ENCODE data around the gene CLC. TPM values are rescaled to one million over a fixed set of nuclear protein-coding genes. Genes with fewer than 3 reads are reported as not detected.

CLC gene
- total and polyA plus RNA-seq, 3 experiments from 2014 or later: 0.84 TPM; not detected in 2

GRCh38 chr19:39740395-39740794 is 2.6 kb upstream of the CLC start:
- Histone ChIP-seq H3K27me3 (ENCODE audit: insufficient read depth, low read length, poor library complexity, severe bottlenecking) (no peaks in the 10 kb centered on the region), H3K4me1 (ENCODE audit: insufficient read depth, low read length) (peaks cover 11% of the 10 kb centered on the region), H3K36me3 (ENCODE audit: insufficient read depth, low read length) (no peaks in the 10 kb centered on the region), H3K4me3 (ENCODE audit: low read length) (no peak overlapping the region), H3K27ac (ENCODE audit: low read depth, low read length) (no peak overlapping the region), H3K9me3 (ENCODE audit: low read length) (no peaks in the 10 kb centered on the region)
- no peaks in the 10 kb centered on the region for H3K9me3 Mint-ChIP-seq
- ChIA-PET CTCF (no interaction called here), POLR2A (no interaction called here)
- peaks cover 0 to 15% (median 2%) of the 10 kb centered on the region in 3 donors for H3K4me1 Mint-ChIP-seq
- H3K27ac Mint-ChIP-seq: peak overlapping the region in 1 of 8 donors; percentile 5
- DNase-seq: no peak
- peaks cover 8 to 44% of the 10 kb centered on the region in 2 donors for H3K27me3 Mint-ChIP-seq
- no peak overlapping the region for H3K4me3 Mint-ChIP-seq
- H3K36me3 Mint-ChIP-seq: no peaks in the 10 kb centered on the region

GRCh38 chr19:39738814-39739213 is 985 bp upstream of the CLC start:
- Mint-ChIP-seq H3K27me3 (peaks cover 10 to 34% of the 10 kb centered on the region in 2 donors), H3K27ac (no peak overlapping the region), H3K9me3 (no peaks in the 10 kb centered on the region), H3K4me1 (peaks cover 0 to 15% (median 2%) of the 10 kb centered on the region in 3 donors), H3K36me3 (no peaks in the 10 kb centered on the region), H3K4me3 (no peak overlapping the region)
- ChIA-PET CTCF (interaction anchor here (1.1 kb wide), 1 partner anchor 30 kb away, joined by 4 read pairs; no protein-coding TSS in a partner anchor), POLR2A (no interaction called here)
- Histone ChIP-seq H3K4me1 (ENCODE audit: insufficient read depth, low read length) (peaks cover 12% of the 10 kb centered on the region), H3K27ac (ENCODE audit: low read depth, low read length) (no peak overlapping the region), H3K36me3 (ENCODE audit: insufficient read depth, low read length) (no peaks in the 10 kb centered on the region), H3K27me3 (ENCODE audit: insufficient read depth, low read length, poor library complexity, severe bottlenecking) (no peaks in the 10 kb centered on the region), H3K9me3 (ENCODE audit: low read length) (no peaks in the 10 kb centered on the region), H3K4me3 (ENCODE audit: low read length) (no peak overlapping the region)
- DNase-seq: no peak

GRCh38 chr19:39737351-39737750 is 478 bp downstream of the CLC start:
- CTCF ChIA-PET: no interaction called here
- H3K9me3 Mint-ChIP-seq: no peaks in the 10 kb centered on the region

GRCh38 chr19:39736088-39736487 is 1.7 kb downstream of the CLC start:
- peak overlapping the region in 1 of 8 donors; percentile 12 for H3K27ac Mint-ChIP-seq
- ChIA-PET CTCF (no interaction called here), POLR2A (no interaction called here)
- Histone ChIP-seq H3K4me3 (ENCODE audit: low read length) (no peak overlapping the region), H3K9me3 (ENCODE audit: low read length) (no peaks in the 10 kb centered on the region), H3K27me3 (ENCODE audit: insufficient read depth, low read length, poor library complexity, severe bottlenecking) (no peaks in the 10 kb centered on the region), H3K4me1 (ENCODE audit: insufficient read depth, low read length) (peaks cover 12% of the 10 kb centered on the region), H3K36me3 (ENCODE audit: insufficient read depth, low read length) (no peaks in the 10 kb centered on the region), H3K27ac (ENCODE audit: low read depth, low read length) (no peak overlapping the region)
- peaks cover 0 to 15% (median 2%) of the 10 kb centered on the region in 3 donors for H3K4me1 Mint-ChIP-seq
- no peaks in the 10 kb centered on the region for H3K9me3 Mint-ChIP-seq
- no peak for DNase-seq
- peaks cover 14 to 32% of the 10 kb centered on the region in 2 donors for H3K27me3 Mint-ChIP-seq
- H3K36me3 Mint-ChIP-seq: no peaks in the 10 kb centered on the region
- no peak overlapping the region for H3K4me3 Mint-ChIP-seq

More at GRCh38 chr19:39737351-39737750, 478 bp downstream of the CLC start:
- H3K4me1 ChIP-seq (ENCODE audit: insufficient read depth, low read length): peaks cover 12% of the 10 kb centered on the region
- no peak overlapping the region for H3K27ac ChIP-seq (ENCODE audit: low read depth, low read length)
- POLR2A ChIA-PET: no interaction called here
- Mint-ChIP-seq H3K4me1 (peaks cover 0 to 15% (median 2%) of the 10 kb centered on the region in 3 donors), H3K36me3 (no peaks in the 10 kb centered on the region), H3K27ac (peak overlapping the region in 1 of 8 donors; percentile 37), H3K27me3 (peaks cover 13 to 29% of the 10 kb centered on the region in 2 donors), H3K4me3 (no peak overlapping the region)
- no peaks in the 10 kb centered on the region for H3K9me3 ChIP-seq (ENCODE audit: low read length)
- no peak overlapping the region for H3K4me3 ChIP-seq (ENCODE audit: low read length)
- no peaks in the 10 kb centered on the region for H3K27me3 ChIP-seq (ENCODE audit: insufficient read depth, low read length, poor library complexity, severe bottlenecking)
- no peaks in the 10 kb centered on the region for H3K36me3 ChIP-seq (ENCODE audit: insufficient read depth, low read length)
- DNase-seq: no peak

GRCh38 chr19:39735688-39736087 is 2.1 kb downstream of the CLC start:
- Mint-ChIP-seq H3K9me3 (no peaks in the 10 kb centered on the region), H3K27me3 (peaks cover 14 to 32% of the 10 kb centered on the region in 2 donors), H3K36me3 (no peaks in the 10 kb centered on the region), H3K4me3 (no peak overlapping the region), H3K4me1 (peaks cover 0 to 15% (median 2%) of the 10 kb centered on the region in 3 donors), H3K27ac (no peak overlapping the region)
- DNase-seq: no peak
- Histone ChIP-seq H3K4me3 (ENCODE audit: low read length) (no peak overlapping the region), H3K9me3 (ENCODE audit: low read length) (no peaks in the 10 kb centered on the region), H3K4me1 (ENCODE audit: insufficient read depth, low read length) (peaks cover 12% of the 10 kb centered on the region), H3K27me3 (ENCODE audit: insufficient read depth, low read length, poor library complexity, severe bottlenecking) (no peaks in the 10 kb centered on the region), H3K27ac (ENCODE audit: low read depth, low read length) (no peak overlapping the region), H3K36me3 (ENCODE audit: insufficient read depth, low read length) (no peaks in the 10 kb centered on the region)
- POLR2A ChIA-PET: no interaction called here
- CTCF ChIA-PET: no interaction called here

GRCh38 chr19:39733841-39734240 is 4.0 kb downstream of the CLC start:
- CTCF ChIA-PET: no interaction called here
- POLR2A ChIA-PET: no interaction called here
- Histone ChIP-seq H3K4me3 (ENCODE audit: low read length) (no peak overlapping the region), H3K9me3 (ENCODE audit: low read length) (no peaks in the 10 kb centered on the region), H3K4me1 (ENCODE audit: insufficient read depth, low read length) (peaks cover 12% of the 10 kb centered on the region), H3K27ac (ENCODE audit: low read depth, low read length) (no peak overlapping the region), H3K36me3 (ENCODE audit: insufficient read depth, low read length) (no peaks in the 10 kb centered on the region), H3K27me3 (ENCODE audit: insufficient read depth, low read length, poor library complexity, severe bottlenecking) (no peaks in the 10 kb centered on the region)
- H3K27me3 Mint-ChIP-seq: peaks cover 12 to 31% of the 10 kb centered on the region in 2 donors
- no peaks in the 10 kb centered on the region for H3K36me3 Mint-ChIP-seq
- no peak overlapping the region for H3K27ac Mint-ChIP-seq
- no peak for DNase-seq
- H3K4me1 Mint-ChIP-seq: peaks cover 0 to 9% (median 0%) of the 10 kb centered on the region in 3 donors
- no peaks in the 10 kb centered on the region for H3K9me3 Mint-ChIP-seq
- no peak overlapping the region for H3K4me3 Mint-ChIP-seq

GRCh38 chr19:39731685-39732084 is 6.1 kb downstream of the CLC start:
- POLR2A ChIA-PET: no interaction called here
- Mint-ChIP-seq H3K27me3 (peaks cover 8 to 38% of the 10 kb centered on the region in 2 donors), H3K9me3 (no peaks in the 10 kb centered on the region), H3K4me1 (no peaks in the 10 kb centered on the region), H3K27ac (no peak overlapping the region), H3K4me3 (no peak overlapping the region), H3K36me3 (no peaks in the 10 kb centered on the region)
- no peak overlapping the region for H3K27ac ChIP-seq (ENCODE audit: low read depth, low read length)
- no peak overlapping the region for H3K4me3 ChIP-seq (ENCODE audit: low read length)
- peaks cover 8% of the 10 kb centered on the region for H3K4me1 ChIP-seq (ENCODE audit: insufficient read depth, low read length)
- H3K9me3 ChIP-seq (ENCODE audit: low read length): no peaks in the 10 kb centered on the region
- H3K36me3 ChIP-seq (ENCODE audit: insufficient read depth, low read length): no peaks in the 10 kb centered on the region
- H3K27me3 ChIP-seq (ENCODE audit: insufficient read depth, low read length, poor library complexity, severe bottlenecking): peaks cover 3% of the 10 kb centered on the region
- DNase-seq: no peak
- CTCF ChIA-PET: no interaction called here

GRCh38 chr19:39729594-39729993 is 8.2 kb downstream of the CLC start:
- Histone ChIP-seq H3K27me3 (ENCODE audit: insufficient read depth, low read length, poor library complexity, severe bottlenecking) (peaks cover 3% of the 10 kb centered on the region), H3K4me3 (ENCODE audit: low read length) (no peak overlapping the region), H3K9me3 (ENCODE audit: low read length) (no peaks in the 10 kb centered on the region), H3K4me1 (ENCODE audit: insufficient read depth, low read length) (no peaks in the 10 kb centered on the region), H3K27ac (ENCODE audit: low read depth, low read length) (no peak overlapping the region), H3K36me3 (ENCODE audit: insufficient read depth, low read length) (no peaks in the 10 kb centered on the region)
- POLR2A ChIA-PET: no interaction called here
- Mint-ChIP-seq H3K27me3 (peaks cover 9 to 51% of the 10 kb centered on the region in 2 donors), H3K27ac (no peak overlapping the region), H3K4me3 (no peak overlapping the region), H3K4me1 (no peaks in the 10 kb centered on the region), H3K36me3 (no peaks in the 10 kb centered on the region), H3K9me3 (no peaks in the 10 kb centered on the region)
- CTCF ChIA-PET: no interaction called here
- DNase-seq: no peak

- Mint-ChIP-seq H3K4me1 (no peaks in the 10 kb centered on the region), H3K27ac (no peak overlapping the region), H3K36me3 (no peaks in the 10 kb centered on the region), H3K4me3 (no peak overlapping the region), H3K9me3 (no peaks in the 10 kb centered on the region), H3K27me3 (peaks cover 4 to 59% of the 10 kb centered on the region in 2 donors)
- H3K36me3 ChIP-seq (ENCODE audit: insufficient read depth, low read length): no peaks in the 10 kb centered on the region
- H3K4me1 ChIP-seq (ENCODE audit: insufficient read depth, low read length): no peaks in the 10 kb centered on the region
- H3K27me3 ChIP-seq (ENCODE audit: insufficient read depth, low read length, poor library complexity, severe bottlenecking): peaks cover 3% of the 10 kb centered on the region
- ChIA-PET POLR2A (no interaction called here), CTCF (no interaction called here)
- no peak overlapping the region for H3K4me3 ChIP-seq (ENCODE audit: low read length)
- H3K27ac ChIP-seq (ENCODE audit: low read depth, low read length): no peak overlapping the region
- no peak for DNase-seq
- no peaks in the 10 kb centered on the region for H3K9me3 ChIP-seq (ENCODE audit: low read length)
Observed at GRCh38 chr19:39728040-39728439, 9.8 kb downstream of the CLC start.

Data from CD8-positive, alpha-beta memory T cell (primary cell).